ENCODE data around the gene STAG1.

- TF ChIP-seq USF1 (IDR thresholded peaks at IDR 0.05; ENCODE audit: borderline replicate concordance, low read depth) = no peak
- TF ChIP-seq POLR2AphosphoS5 (IDR thresholded peaks at IDR 0.05; ENCODE audit: low read depth, low read length) = no peak
- no peak for TF ChIP-seq CTCF (IDR thresholded peaks at IDR 0.05)
- TF ChIP-seq GATA2 (CRISPR knock-in tag; IDR thresholded peaks at IDR 0.05) = no peak
- TF ChIP-seq MAX (IDR thresholded peaks at IDR 0.05; ENCODE audit: low read depth) = no peak
- TF ChIP-seq GABPA (IDR thresholded peaks at IDR 0.05; ENCODE audit: low read depth) = no peak
- no peak for TF ChIP-seq YY1 (IDR thresholded peaks at IDR 0.05; ENCODE audit: low read depth)
- TF ChIP-seq SIN3A (IDR thresholded peaks at IDR 0.05; ENCODE audit: borderline replicate concordance, low read depth, low read length) = no peak
Measured at GRCh38 chr3:136473716-136474326, 278.4 kb downstream of the STAG1 start.
